Spinal cord (tissue), 10 donors: ENCODE data around the gene PLPPR3. TPM values are rescaled to one million over a fixed set of nuclear protein-coding genes. Genes with fewer than 3 reads are reported as not detected.
"Not testable (repeated sequence)": the region's sequence is repeated elsewhere in the genome, so short reads cannot be mapped to it uniquely, and the experiment has no call there.

Source experiments
- DNase-seq, 6 donors: peaks; one replicate each; pipeline versions ENCODE4 v3.0.0 to v3.0.0-alpha.2; 2013 to 2015; ENCODE audit warnings: low spot score in 6 of 6, low read depth in 4 of 6
- H3K27ac ChIP-seq: one replicate; pipeline ENCODE4 v1.5.1; 2013; ENCODE audit warnings: low read depth, low read length, control low read depth
- H3K27me3 ChIP-seq: one replicate; pipeline ENCODE4 v1.6.1; 2013; ENCODE audit warnings: low read length; ENCODE audit not compliant: control insufficient read depth, insufficient read depth
- H3K36me3 ChIP-seq: one replicate; pipeline ENCODE4 v1.6.1; 2013; ENCODE audit warnings: low read length; ENCODE audit not compliant: control insufficient read depth, insufficient read depth
- H3K4me1 ChIP-seq: one replicate; pipeline ENCODE4 v1.6.1; 2013; ENCODE audit warnings: low read length; ENCODE audit not compliant: control insufficient read depth, insufficient read depth
- H3K4me3 ChIP-seq: one replicate; pipeline ENCODE4 v1.5.1; 2013; ENCODE audit warnings: low read depth, low read length, control low read depth
- H3K9me3 ChIP-seq: one replicate; pipeline ENCODE4 v1.6.1; 2013; ENCODE audit warnings: low read length; ENCODE audit not compliant: control insufficient read depth, insufficient read depth
- WGBS: methylation state at CpG from one replicate; pipeline ENCODE4 v1.1.5; 2013; ENCODE audit warnings: missing lambda C conversion rate; ENCODE audit not compliant: insufficient coverage; 5-methylcytosine and 5-hydroxymethylcytosine counted together
- polyA plus RNA-seq, 2 donors: library from polyadenylated mRNA; unstranded; fragments of 120-200 nt; gene quantifications; one replicate each; pipeline ENCODE4 v1.2.1, GENCODE V29; 2013; ENCODE audit not compliant: insufficient read length in 2 of 2
- total RNA-seq, 2 donors: library from RNA; depleted of rRNA in 1 of 2; stranded (reverse); fragments of 120-200 nt in 1 of 2; fragments of >200 nt in 1 of 2; gene quantifications; one replicate each; pipeline versions ENCODE4 v1.2.3 to v1.2.4, GENCODE V29; 2013 to 2014
- donor health status: healthy.

The PLPPR3 gene
- total and polyA plus RNA-seq, 4 donors, result 26.1 to 245 (median 115) TPM

DNA sequence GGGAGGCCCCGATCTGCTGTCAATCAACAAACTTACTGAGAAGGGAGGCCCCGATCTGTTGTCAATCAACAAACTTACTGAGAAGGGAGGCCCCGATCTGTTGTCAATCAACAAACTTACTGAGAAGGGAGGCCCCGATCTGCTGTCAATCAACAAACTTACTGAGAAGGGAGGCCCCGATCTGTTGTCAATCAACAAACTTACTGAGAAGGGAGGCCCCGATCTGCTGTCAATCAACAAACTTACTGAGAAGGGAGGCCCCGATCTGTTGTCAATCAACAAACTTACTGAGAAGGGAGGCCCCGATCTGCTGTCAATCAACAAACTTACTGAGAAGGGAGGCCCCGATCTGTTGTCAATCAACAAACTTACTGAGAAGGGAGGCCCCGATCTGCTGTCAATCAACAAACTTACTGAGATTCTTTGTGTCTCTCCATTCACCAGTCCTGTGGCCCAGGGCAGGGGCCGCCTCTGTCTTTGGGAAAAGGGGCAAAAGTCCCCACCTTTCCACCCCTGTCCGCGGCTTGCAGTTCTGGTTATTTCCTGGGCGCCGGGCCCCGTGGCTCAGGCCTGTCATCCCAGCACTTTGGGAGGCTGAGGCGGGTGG lies 32.0 kb upstream of the PLPPR3 start:
- DNase-seq, H3K9me3 ChIP-seq, H3K36me3 ChIP-seq, H3K4me3 ChIP-seq, H3K4me1 ChIP-seq, H3K27ac ChIP-seq: not testable (repeated sequence)
- WGBS, result 100% methylated on average over 1 of the region's 17 CpGs
- H3K27me3 ChIP-seq, result peaks cover 15% of the 10 kb centered on the region

DNA sequence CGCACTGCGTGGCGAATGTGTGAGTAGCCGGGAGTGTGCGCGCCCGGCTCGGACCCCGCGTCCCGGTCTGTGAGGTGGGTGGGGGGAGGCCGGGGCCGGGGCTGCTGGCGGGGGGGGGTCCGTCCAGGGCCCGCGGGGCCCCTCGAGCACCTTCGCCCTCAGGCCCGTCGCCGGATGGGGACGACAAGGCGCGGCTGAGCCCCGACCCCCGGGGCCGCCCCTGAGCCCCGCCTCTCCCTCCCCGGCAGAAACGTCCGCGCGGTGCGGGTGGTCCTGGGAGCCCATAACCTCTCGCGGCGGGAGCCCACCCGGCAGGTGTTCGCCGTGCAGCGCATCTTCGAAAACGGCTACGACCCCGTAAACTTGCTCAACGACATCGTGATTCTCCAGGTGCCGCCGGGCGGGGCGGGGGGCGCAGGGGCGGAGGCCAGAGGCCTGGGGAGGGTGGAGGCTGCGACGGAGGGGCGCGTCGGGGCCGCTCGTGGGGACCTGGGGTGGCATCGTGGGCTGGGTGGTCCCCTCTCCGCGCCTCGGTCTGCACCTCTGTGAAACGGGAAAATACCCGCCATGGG lies 31.3 kb upstream of the PLPPR3 start:
- DNase-seq, result no peak
- H3K27me3 ChIP-seq, result peaks cover 14% of the 10 kb centered on the region
- peaks cover 8% of the 10 kb centered on the region for H3K4me1 ChIP-seq
- H3K27ac ChIP-seq, result no peak overlapping the region
- WGBS, result 18% methylated on average over 58 of the region's 67 CpGs
- H3K9me3 ChIP-seq, result no peaks in the 10 kb centered on the region
- H3K4me3 ChIP-seq, result no peak overlapping the region
- no peaks in the 10 kb centered on the region for H3K36me3 ChIP-seq

DNA sequence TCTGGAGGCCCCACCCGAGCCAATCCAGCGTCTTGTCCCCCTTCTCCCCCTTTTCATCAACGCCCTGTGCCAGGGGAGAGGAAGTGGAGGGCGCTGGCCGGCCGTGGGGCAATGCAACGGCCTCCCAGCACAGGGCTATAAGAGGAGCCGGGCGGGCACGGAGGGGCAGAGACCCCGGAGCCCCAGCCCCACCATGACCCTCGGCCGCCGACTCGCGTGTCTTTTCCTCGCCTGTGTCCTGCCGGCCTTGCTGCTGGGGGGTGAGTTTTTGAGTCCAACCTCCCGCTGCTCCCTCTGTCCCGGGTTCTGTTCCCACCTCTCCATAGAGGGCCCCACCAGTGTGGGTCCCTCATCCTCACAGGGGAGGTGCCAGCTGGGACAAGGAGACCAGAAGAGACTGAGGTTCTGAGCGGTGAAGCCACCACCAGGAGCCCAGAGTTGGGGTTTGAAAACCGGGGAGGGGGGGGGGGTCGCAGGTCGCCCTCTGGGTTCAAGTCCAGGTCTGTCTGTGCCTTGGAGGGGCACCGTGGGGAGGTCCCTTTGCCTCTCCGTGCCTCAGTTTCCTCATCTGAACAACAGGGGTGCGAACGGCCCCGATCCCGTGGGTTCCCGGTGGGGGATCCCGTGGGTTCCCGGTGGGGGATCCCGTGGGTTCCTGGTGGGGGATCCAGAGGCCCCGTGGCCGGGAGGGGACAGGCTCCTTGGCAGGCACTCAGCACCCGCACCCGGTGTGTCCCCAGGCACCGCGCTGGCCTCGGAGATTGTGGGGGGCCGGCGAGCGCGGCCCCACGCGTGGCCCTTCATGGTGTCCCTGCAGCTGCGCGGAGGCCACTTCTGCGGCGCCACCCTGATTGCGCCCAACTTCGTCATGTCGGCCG lies 30.6 kb upstream of the PLPPR3 start, which contains the start of gene ELANE:
Gene ELANE (plus strand): TSS at position 168 of the 878 bp plus-strand sequence. CDS start 26 bp downstream, at position 194.
- Histone ChIP-seq H3K27me3 (peaks cover 20% of the 10 kb centered on the region), H3K4me1 (peaks cover 12% of the 10 kb centered on the region), H3K36me3 (no peaks in the 10 kb centered on the region), H3K27ac (no peak within 1 kb of the TSS), H3K4me3 (no peak within 1 kb of the TSS), H3K9me3 (no peaks in the 10 kb centered on the region)
- DNase-seq, result no peak
- 57% methylated on average over 34 of the region's 55 CpGs for WGBS

DNA sequence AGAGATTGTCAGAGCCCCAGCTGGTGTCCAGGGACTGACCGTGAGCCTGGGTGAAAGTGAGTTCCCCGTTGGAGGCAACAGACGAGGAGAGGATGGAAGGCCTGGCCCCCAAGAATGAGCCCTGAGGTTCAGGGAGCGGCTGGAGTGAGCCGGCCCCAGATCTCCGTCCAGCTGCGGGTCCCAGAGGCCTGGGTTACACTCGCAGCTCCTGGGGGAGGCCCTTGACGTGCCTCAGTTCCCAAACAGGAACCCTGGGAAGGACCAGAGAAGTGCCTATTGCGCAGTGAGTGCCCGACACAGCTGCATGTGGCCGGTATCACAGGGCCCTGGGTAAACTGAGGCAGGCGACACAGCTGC lies 29.2 kb upstream of the PLPPR3 start:
- Histone ChIP-seq H3K27me3 (peaks cover 29% of the 10 kb centered on the region), H3K27ac (no peak overlapping the region), H3K9me3 (no peaks in the 10 kb centered on the region)

DNA sequence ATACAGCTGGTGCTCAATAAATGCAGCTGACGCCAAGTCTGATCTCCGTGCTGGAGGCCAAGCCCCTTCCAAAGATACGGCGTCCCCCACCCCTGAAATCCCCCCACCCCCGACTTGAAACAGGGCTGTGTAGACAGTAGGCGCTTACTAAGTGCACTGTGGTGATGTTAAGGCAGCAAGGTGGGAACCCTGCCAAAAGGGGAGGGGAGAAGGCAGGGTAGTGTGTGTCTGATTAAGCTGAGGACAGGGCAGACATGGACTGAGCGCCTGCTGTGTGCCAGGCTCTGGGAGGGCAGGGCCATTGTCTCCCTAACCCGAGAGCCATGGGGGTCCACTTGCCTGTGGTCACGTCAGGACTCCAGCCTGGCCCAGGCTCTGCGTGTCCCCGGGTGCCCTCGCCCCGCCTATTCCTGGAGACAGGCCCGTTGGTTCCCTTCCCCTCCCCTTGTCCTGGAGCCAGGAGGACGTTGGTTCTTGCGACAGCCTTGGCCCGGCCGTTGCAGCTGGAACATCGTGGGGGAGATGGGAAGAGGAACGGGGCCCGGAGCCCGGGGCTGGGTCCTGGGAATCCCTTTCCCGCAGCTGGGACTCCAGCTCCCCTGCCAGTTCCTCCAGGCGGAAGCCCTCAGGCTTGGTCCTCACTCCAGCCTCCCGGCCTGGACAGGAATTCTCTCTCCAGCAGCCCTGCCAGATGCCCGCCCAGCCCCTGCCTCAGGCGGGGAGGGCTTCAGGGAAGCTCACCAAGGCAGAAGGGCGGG lies 28.6 kb upstream of the PLPPR3 start:
- no peaks in the 10 kb centered on the region for H3K36me3 ChIP-seq
- H3K9me3 ChIP-seq, result no peaks in the 10 kb centered on the region
- DNase-seq, result peak in 1 of 6 donors; percentile 78
- no peak overlapping the region for H3K27ac ChIP-seq
- H3K4me3 ChIP-seq, result no peak overlapping the region
- peaks cover 12% of the 10 kb centered on the region for H3K4me1 ChIP-seq
- 16% methylated on average over 21 of the region's 28 CpGs for WGBS
- H3K27me3 ChIP-seq, result peaks cover 29% of the 10 kb centered on the region

More for the DNA sequence above, 29.2 kb upstream of the PLPPR3 start:
- H3K4me3 ChIP-seq, result no peak overlapping the region
- H3K4me1 ChIP-seq, result peaks cover 12% of the 10 kb centered on the region
- DNase-seq, result no peak
- WGBS, result 56% methylated on average over 13 of the region's 13 CpGs
- H3K36me3 ChIP-seq, result no peaks in the 10 kb centered on the region

DNA sequence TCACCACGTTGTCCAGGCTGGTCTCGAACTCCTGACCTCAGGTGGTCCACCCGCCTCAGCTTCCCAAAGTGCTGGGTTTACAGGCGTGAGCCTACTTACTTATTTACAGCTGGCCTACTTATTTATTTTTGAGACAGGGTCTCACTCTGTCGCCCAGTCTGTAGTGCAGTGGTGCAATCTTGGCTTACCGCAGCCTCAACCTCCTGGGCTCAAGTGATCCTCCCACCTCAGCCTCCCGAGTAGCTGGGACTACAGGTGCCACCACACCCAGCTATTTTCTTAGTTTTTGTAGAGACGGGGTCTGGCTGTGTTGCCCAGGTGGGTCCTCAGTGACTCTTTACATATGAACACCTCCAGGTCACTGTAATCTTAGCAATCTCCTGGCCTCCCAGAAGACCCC lies 27.4 kb upstream of the PLPPR3 start:
- H3K27ac ChIP-seq, DNase-seq, H3K36me3 ChIP-seq, H3K9me3 ChIP-seq, H3K4me3 ChIP-seq: not testable (repeated sequence)
- 91% methylated on average over 7 of the region's 8 CpGs for WGBS
- Histone ChIP-seq H3K4me1 (peaks cover 12% of the 10 kb centered on the region), H3K27me3 (peaks cover 38% of the 10 kb centered on the region)

DNA sequence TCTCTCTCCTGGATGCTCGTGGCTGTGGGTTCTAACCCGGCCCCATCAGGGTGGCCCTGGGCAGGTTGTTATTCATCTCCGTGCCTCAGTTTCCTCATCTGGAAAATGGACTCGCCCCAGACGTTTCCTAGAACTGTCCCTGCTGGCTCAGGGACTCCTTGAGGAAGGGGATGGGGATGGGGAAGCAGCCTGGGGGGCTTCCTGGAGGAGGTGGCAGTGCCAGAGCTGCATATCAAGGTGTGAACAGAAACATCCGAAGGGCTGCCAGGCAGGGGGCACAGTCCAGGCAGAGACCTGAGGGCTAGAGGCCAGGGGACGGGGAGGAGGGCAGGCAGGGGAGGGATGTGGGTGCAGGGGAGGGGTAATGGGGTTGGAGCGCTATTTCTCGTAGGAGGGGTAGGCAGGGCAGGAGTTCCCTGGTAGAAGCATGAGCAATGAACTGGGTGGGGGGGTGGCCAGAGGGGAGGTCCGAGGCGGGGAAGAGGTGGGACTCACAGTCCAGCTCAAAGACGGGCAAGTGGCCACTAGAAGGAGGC lies 26.7 kb upstream of the PLPPR3 start:
- Histone ChIP-seq H3K36me3 (no peaks in the 10 kb centered on the region), H3K27ac (no peak overlapping the region), H3K4me1 (peaks cover 18% of the 10 kb centered on the region), H3K4me3 (no peak overlapping the region), H3K27me3 (peaks cover 43% of the 10 kb centered on the region), H3K9me3 (no peaks in the 10 kb centered on the region)
- DNase-seq, result no peak
- WGBS, result 57% methylated on average over 12 of the region's 12 CpGs

DNA sequence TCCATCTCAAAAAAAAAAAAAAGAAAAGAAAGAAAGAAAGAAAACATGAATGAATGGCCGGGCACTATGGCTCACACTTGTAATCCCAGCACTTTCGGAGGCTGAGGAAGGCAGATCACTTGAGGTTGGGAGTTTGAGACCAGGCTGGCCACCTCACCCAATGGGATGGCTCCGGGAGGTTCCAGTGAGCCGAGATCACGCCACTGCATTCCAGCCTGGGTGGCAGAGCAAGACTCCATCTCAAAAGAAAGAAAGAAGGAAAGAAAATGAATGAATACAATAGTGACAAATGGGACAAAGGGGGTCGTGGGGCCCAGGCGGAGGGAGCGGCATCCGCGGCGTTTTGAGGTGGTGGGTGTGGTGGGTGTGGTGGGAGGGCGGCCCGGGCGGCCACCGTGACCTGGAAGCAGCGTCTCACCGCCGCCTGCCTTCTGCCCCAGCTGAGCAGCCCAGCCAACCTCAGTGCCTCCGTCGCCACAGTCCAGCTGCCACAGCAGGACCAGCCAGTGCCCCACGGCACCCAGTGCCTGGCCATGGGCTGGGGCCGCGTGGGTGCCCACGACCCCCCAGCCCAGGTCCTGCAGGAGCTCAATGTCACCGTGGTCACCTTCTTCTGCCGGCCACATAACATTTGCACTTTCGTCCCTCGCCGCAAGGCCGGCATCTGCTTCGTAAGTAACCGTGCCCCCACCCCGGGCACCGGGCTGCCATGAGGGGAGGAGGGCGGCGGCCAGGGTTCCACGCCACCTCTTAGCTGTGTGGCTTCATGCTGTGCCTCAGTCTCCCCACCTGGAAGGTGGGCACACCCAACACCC lies 24.2 kb upstream of the PLPPR3 start:
- Histone ChIP-seq H3K4me3 (no peak overlapping the region), H3K27me3 (peaks cover 39% of the 10 kb centered on the region), H3K4me1 (peaks cover 22% of the 10 kb centered on the region), H3K36me3 (no peaks in the 10 kb centered on the region), H3K27ac (no peak overlapping the region), H3K9me3 (no peaks in the 10 kb centered on the region)
- no peak for DNase-seq
- WGBS, result 58% methylated on average over 33 of the region's 37 CpGs
